ENCODE measurements around the gene PSMB10. TPM values are rescaled to one million over a fixed set of nuclear protein-coding genes. Genes with fewer than 3 reads are reported as not detected.
A peak's percentile ranks its signal among the peaks of the same experiment; 100 is the strongest.

The PSMB10 gene
- polyA plus RNA-seq, 1 experiment = 18.1 TPM

DNA sequence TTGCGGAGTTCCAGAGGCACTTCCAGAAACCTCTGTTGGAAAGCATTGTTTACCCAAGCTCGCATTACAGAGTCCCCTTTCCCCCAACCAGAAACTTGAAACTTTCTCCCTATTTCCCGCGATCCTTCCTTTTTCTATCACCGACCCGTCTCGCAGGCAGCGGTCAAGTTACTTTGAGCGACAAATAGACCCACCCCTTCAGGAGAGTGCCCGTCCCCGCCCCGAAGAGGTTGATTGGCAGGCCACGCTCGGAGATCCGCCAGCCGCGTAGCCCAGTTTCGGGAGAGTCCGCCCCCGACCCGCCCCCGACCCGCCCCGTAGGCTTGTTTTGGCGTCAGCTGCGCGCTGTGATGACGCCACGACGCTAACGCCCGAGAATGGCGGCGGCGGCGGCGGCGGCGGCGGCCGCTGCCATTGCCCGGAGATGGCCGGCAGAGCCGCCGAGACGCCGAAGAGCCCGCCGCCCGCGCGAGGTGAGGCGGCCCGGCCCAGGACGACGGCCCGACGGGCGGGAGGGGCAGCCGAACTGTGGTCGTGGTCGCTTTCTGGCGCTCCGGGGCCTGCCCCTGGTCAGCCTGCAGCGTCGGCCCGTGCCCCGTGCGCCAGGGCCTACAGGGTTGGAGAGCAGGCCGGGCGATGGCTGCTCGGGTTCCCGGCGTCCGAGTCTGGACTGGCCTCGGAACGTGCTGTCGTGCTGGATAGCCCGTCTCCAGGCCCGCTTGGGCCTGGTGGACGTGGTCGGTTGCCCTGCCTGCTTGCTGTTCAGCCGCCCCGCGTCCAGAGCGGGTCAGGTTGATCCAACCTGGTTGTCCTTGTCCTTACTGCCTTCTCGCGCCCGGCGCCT lies 43.5 kb downstream of the PSMB10 start, which contains the start of gene PSKH1:
Gene PSKH1, plus strand, starts transcription at position 356 of the 844 bp plus-strand sequence. CDS start 15,496 bp downstream, outside the sequence.
- CTCF ChIA-PET = interaction anchor here (0.6 to 3.3 kb wide), 8 partner anchors 9 to 335 kb away, joined by 3 to 16 read pairs (median 3); partner anchors contain the start of gene NRN1L
- peak within 1 kb of the TSS; percentile 87 for H3K4me3 ChIP-seq (ENCODE audit: low read depth, low read length)
- TF ChIP-seq, protein P1, sequence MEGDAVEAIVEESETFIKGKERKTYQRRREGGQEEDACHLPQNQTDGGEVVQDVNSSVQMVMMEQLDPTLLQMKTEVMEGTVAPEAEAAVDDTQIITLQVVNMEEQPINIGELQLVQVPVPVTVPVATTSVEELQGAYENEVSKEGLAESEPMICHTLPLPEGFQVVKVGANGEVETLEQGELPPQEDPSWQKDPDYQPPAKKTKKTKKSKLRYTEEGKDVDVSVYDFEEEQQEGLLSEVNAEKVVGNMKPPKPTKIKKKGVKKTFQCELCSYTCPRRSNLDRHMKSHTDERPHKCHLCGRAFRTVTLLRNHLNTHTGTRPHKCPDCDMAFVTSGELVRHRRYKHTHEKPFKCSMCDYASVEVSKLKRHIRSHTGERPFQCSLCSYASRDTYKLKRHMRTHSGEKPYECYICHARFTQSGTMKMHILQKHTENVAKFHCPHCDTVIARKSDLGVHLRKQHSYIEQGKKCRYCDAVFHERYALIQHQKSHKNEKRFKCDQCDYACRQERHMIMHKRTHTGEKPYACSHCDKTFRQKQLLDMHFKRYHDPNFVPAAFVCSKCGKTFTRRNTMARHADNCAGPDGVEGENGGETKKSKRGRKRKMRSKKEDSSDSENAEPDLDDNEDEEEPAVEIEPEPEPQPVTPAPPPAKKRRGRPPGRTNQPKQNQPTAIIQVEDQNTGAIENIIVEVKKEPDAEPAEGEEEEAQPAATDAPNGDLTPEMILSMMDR (IDR thresholded peaks at IDR 0.05; ENCODE audit: low read depth, low read length) = no peak
- POLR2A ChIA-PET = interaction anchor here (0.6 to 2.0 kb wide), 4 partner anchors 9 to 233 kb away, joined by 3 to 10 read pairs (median 3); partner anchors contain the start of genes ACD, EDC4 and NRN1L
- no peaks in the 10 kb centered on the region for H3K9me3 ChIP-seq (ENCODE audit: control insufficient read depth, insufficient read depth, low read length)
- H3K27ac ChIP-seq (ENCODE audit: low read depth, low read length) = peak within 1 kb of the TSS; percentile 75
- DNase-seq (ENCODE audit: low read depth, low spot score) = peak; percentile 79
- H3K27me3 ChIP-seq (ENCODE audit: control insufficient read depth, insufficient read depth, low read length) = no peaks in the 10 kb centered on the region

DNA sequence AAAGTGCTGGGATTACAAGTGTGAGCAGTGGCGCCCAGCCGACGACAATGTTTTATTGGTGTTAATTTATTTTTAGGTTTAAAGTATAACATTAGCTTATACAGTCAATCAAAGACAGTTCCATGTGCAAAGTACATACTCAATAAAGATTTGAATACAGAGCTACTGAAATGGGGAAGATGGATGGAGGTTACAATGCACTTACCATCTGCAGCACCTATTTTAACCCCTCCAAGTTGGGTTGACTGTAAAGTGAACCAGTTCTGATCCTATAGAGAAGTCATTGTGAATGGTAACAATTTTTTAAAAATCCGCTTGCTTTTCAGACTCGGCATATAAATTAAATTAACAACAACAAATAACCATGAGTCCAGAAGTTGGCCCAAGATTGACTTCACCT lies 44.3 kb downstream of the PSMB10 start:
- no peak for DNase-seq (ENCODE audit: low read depth, low spot score)
- TF ChIP-seq, protein P1 (IDR thresholded peaks at IDR 0.05; ENCODE audit: low read depth, low read length) = no peak
- Histone ChIP-seq H3K4me3 (ENCODE audit: low read depth, low read length) (peak overlapping the region; percentile 59), H3K9me3 (ENCODE audit: control insufficient read depth, insufficient read depth, low read length) (no peaks in the 10 kb centered on the region), H3K27me3 (ENCODE audit: control insufficient read depth, insufficient read depth, low read length) (no peaks in the 10 kb centered on the region), H3K27ac (ENCODE audit: low read depth, low read length) (no peak overlapping the region)
- CTCF ChIA-PET = interaction anchor here (0.6 to 3.3 kb wide), 6 partner anchors 9 to 336 kb away, joined by 3 to 16 read pairs (median 3); partner anchors contain the start of gene NRN1L
- POLR2A ChIA-PET = interaction anchor here (0.7 to 2.0 kb wide), 3 partner anchors 8 to 35 kb away, joined by 3 to 10 read pairs (median 3); partner anchors contain the start of genes EDC4 and NRN1L

DNA sequence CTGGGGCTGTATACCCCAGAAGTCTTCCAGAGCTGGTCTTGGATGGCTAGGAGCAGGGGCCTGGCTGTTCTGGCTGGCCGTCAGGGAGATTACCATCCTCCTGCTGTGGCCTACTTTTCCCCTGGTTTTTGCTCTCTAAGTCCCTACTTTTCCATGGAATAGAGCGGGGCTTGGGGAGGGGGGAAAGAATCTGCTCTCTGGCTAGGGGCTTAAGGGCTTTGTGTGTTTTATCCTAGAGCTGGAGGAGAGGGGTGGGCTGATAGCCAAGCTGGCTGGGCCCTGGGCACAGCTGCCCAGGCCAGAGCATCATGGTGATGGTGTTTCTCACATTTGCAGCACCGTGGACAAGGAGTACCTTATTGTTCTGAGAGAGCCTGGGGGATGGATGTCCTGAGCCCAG lies 48.3 kb downstream of the PSMB10 start:
- TF ChIP-seq, protein P1 (IDR thresholded peaks at IDR 0.05; ENCODE audit: low read depth, low read length) = no peak
- CTCF ChIA-PET = no interaction called here
- H3K4me3 ChIP-seq (ENCODE audit: low read depth, low read length) = no peak overlapping the region
- DNase-seq (ENCODE audit: low read depth, low spot score) = no peak
- POLR2A ChIA-PET = no interaction called here
- no peaks in the 10 kb centered on the region for H3K9me3 ChIP-seq (ENCODE audit: control insufficient read depth, insufficient read depth, low read length)
- H3K27me3 ChIP-seq (ENCODE audit: control insufficient read depth, insufficient read depth, low read length) = no peaks in the 10 kb centered on the region
- H3K27ac ChIP-seq (ENCODE audit: low read depth, low read length) = no peak overlapping the region

DNA sequence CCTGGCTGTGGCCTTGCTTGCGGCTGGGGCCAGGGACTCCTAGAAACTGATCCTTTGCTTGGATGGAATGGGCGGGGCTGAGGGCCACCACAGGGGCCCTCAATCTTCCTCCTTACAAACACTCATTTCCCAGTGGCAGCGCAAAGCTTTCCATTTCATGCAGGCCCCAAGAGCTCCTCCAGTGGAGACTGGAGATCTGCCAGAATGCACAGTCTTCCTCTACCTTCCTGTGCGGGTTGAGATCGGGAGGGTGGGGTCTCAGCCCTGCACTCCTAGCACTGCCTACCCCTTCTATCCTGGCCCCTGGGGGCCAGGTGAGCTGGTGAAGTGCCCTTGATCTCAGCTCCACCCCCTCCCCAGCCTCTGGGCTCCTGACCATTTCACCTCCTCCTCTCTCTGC lies 50.3 kb downstream of the PSMB10 start:
- no peak overlapping the region for H3K4me3 ChIP-seq (ENCODE audit: low read depth, low read length)
- no peak for DNase-seq (ENCODE audit: low read depth, low spot score)
- POLR2A ChIA-PET = no interaction called here
- H3K27me3 ChIP-seq (ENCODE audit: control insufficient read depth, insufficient read depth, low read length) = no peaks in the 10 kb centered on the region
- H3K27ac ChIP-seq (ENCODE audit: low read depth, low read length) = no peak overlapping the region
- no peaks in the 10 kb centered on the region for H3K9me3 ChIP-seq (ENCODE audit: control insufficient read depth, insufficient read depth, low read length)
- TF ChIP-seq, protein P1 (IDR thresholded peaks at IDR 0.05; ENCODE audit: low read depth, low read length) = no peak
- CTCF ChIA-PET = interaction anchor here (0.6 kb wide), 1 partner anchor 158 kb away, joined by 4 read pairs; no protein-coding TSS in a partner anchor

DNA sequence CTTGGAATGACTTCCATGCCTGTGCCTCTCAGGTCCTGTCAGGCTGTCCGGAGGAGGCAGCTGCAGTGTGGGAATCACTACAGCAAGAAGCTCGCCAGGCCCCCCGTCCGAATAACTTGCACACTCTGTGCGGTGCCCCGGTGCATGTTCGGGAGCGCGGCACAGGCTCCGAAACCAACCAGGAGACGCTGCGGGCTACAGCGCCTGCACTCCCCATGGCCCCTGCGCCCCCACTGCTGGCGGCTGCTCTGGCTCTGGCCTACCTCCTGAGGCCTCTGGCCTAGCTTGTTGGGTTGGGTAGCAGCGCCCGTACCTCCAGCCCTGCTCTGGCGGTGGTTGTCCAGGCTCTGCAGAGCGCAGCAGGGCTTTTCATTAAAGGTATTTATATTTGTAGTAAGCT lies 50.7 kb downstream of the PSMB10 start:
- TF ChIP-seq, protein P1 (IDR thresholded peaks at IDR 0.05; ENCODE audit: low read depth, low read length) = no peak
- ChIA-PET CTCF (interaction anchor here (0.6 kb wide), 1 partner anchor 158 kb away, joined by 4 read pairs; no protein-coding TSS in a partner anchor), POLR2A (no interaction called here)
- H3K27me3 ChIP-seq (ENCODE audit: control insufficient read depth, insufficient read depth, low read length) = no peaks in the 10 kb centered on the region
- H3K9me3 ChIP-seq (ENCODE audit: control insufficient read depth, insufficient read depth, low read length) = no peaks in the 10 kb centered on the region
- H3K27ac ChIP-seq (ENCODE audit: low read depth, low read length) = no peak overlapping the region
- DNase-seq (ENCODE audit: low read depth, low spot score) = no peak
- no peak overlapping the region for H3K4me3 ChIP-seq (ENCODE audit: low read depth, low read length)
